A549 (cell line): Measurements from ENCODE around the gene PELI2. TPM values are rescaled to one million over a fixed set of nuclear protein-coding genes. Genes with fewer than 3 reads are reported as not detected.

Experiments
- ATAC-seq, 2 experiments: fragments of 200-7000 bp in 1 of 2; fragments of >200 bp in 1 of 2; cut with Nextera tagmentation in 1 of 2; cut with Tn5 transposase in 1 of 2; 3 replicates each; pipeline versions ENCODE4 v1.8.0 to v1.9.1; 2018 to 2020; ENCODE audit warnings: mild to moderate bottlenecking in 1 of 2, moderate library complexity in 1 of 2
- CTCF ChIA-PET: fragments of 300-600 bp; sonication (Branson Sonifier 250); formaldehyde crosslinking; extraction: SDS; loops from one replicate; lab custom pipeline; 2021; ENCODE audit warnings: antibody characterized with exemption, inconsistent platforms; lab: Yijun Ruan, JAX
- POLR2A ChIA-PET: fragments of 350-600 bp; formaldehyde crosslinking; extraction: SDS; loops from one replicate; lab custom pipeline; 2021; ENCODE audit warnings: antibody characterized with exemption, inconsistent platforms; lab: Yijun Ruan, JAX
- DNase-seq, 2 experiments: peaks; one replicate each; pipeline versions ENCODE4 v3.0.0 to v3.0.0-alpha.2; 2011 to 2016; ENCODE audit warnings: low read depth in 1 of 2, low spot score in 1 of 2
- FAIRE-seq: peaks from 2 replicates; lab custom pipeline; 2011; peaks lifted over from hg19 to GRCh38; lab: Jason Lieb, UNC
- H3K27ac ChIP-seq, 2 experiments: fragments of >200 bp; sonication (Bioruptor Twin); formaldehyde crosslinking; 3 replicates each; pipeline ENCODE4 v1.5.1; 2016 to 2017
- H3K4me1 ChIP-seq: fragments of >200 bp; sonication (Bioruptor Twin); formaldehyde crosslinking; 3 replicates; pipeline ENCODE4 v1.6.1; 2016
- H3K4me2 ChIP-seq: fragments of >200 bp; sonication (Bioruptor Twin); formaldehyde crosslinking; 3 replicates; pipeline ENCODE4 v1.6.1; 2016
- H3K4me3 ChIP-seq: fragments of >200 bp; sonication (Bioruptor Twin); formaldehyde crosslinking; 3 replicates; pipeline ENCODE4 v1.5.1; 2016
- H3K9me3 ChIP-seq: fragments of >200 bp; sonication (Bioruptor Twin); formaldehyde crosslinking; 3 replicates; pipeline ENCODE4 v1.6.1; 2016
- CBX8 ChIP-seq: fragments of 200-600 bp; sonication (generic); IDR thresholded peaks from 2 replicates; pipeline ENCODE4 v1.6.1; 2016
- FOSB ChIP-seq: fragments of 250-450 bp; sonication (Bioruptor Pico); IDR thresholded peaks from 2 replicates; pipeline ENCODE4 v1.5.0; 2020; ENCODE audit warnings: mild to moderate bottlenecking, moderate library complexity
- FOXS1 ChIP-seq: fragments of 250-450 bp; sonication (Bioruptor Pico); IDR thresholded peaks from 2 replicates; pipeline ENCODE4 v1.5.0; 2020; ENCODE audit warnings: mild to moderate bottlenecking, moderate library complexity
- HOXA7 ChIP-seq: fragments of 250-450 bp; sonication (Bioruptor Pico); IDR thresholded peaks from 2 replicates; pipeline ENCODE4 v1.5.0; 2020; ENCODE audit warnings: mild to moderate bottlenecking, moderate library complexity
- HOXB5 ChIP-seq: fragments of 250-450 bp; sonication (Bioruptor Pico); IDR thresholded peaks from 2 replicates; pipeline ENCODE4 v1.5.0; 2020; ENCODE audit warnings: mild to moderate bottlenecking, moderate library complexity
- RAD21 ChIP-seq, 2 experiments: fragments of >200 bp in 1 of 2; sonication (Bioruptor Twin) in 1 of 2; formaldehyde crosslinking in 1 of 2; IDR thresholded peaks in 1 of 2; conservative IDR thresholded peaks in 1 of 2; 2 replicates in 1 of 2; 3 replicates in 1 of 2; pipeline ENCODE4 v1.6.1; 2012 to 2018; ENCODE audit warnings: inconsistent platforms in 1 of 2
- RCOR1 ChIP-seq: fragments of 150-350 bp; IDR thresholded peaks from 2 replicates; pipeline ENCODE4 v1.6.1; 2014; ENCODE audit warnings: antibody characterized with exemption, low read length, low read depth
- SMC3 ChIP-seq: fragments of >200 bp; sonication (Bioruptor Twin); formaldehyde crosslinking; IDR thresholded peaks from 3 replicates; pipeline ENCODE4 v1.6.1; 2018; ENCODE audit warnings: inconsistent platforms
- WGBS: methylation state at CpG from one replicate; pipeline ENCODE4 v1.1.6; 2017; ENCODE audit errors: missing lambda C conversion rate; 5-methylcytosine and 5-hydroxymethylcytosine counted together
- polyA plus RNA-seq, 4 experiments: library from polyadenylated mRNA; depleted of rRNA in 3 of 4; stranded (reverse); fragments of >200 nt; fragmentation: RNase III in 1 of 4; extraction: RNeasy Plus Mini Kit Qiagen cat#74134 plus additional on column Dnase treatment in 1 of 4; gene quantifications; 2 replicates in 3 of 4; 3 replicates in 1 of 4; pipeline ENCODE4 v1.2.3, GENCODE V29; 2011 to 2017

Gene PELI2
- polyA plus RNA-seq, 2 of the 4 experiments (the other 2 are of a cell fraction), result 0.93 to 7.2 TPM

DNA sequence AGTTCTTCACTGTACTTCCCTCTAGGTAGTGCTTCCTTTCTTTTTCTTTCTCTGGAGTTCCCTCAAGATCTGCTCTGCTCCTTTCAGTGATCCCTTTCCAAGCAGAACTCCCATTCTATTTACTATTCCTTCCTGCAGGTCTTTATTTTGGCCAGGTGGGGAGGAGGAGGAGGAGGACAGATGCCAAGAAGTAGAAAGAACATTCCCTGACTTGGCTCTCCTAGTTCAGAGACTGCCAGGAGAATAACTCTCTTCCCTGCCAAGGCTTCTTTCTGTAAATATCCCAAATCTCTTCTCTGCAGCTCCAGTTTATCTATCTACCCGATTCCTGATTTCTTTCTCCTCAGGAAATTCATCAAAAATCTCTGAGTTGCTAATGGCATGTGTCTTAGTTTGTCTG lies 231.7 kb downstream of the PELI2 start:
- no peak overlapping the region for H3K27ac ChIP-seq
- TF ChIP-seq FOXS1 (no peak), SMC3 (no peak), FOSB (CRISPR knock-in tag) (no peak), RCOR1 (no peak), RAD21 (conservative IDR thresholded peaks at IDR 0.05 in 1 of 2, IDR thresholded peaks at IDR 0.05 in 1 of 2) (no peak), HOXA7 (CRISPR knock-in tag) (no peak), HOXB5 (no peak), CBX8 (no peak)
- H3K4me2 ChIP-seq, result no peak overlapping the region
- 12% methylated on average over 1 of the region's 1 CpG for WGBS
- H3K9me3 ChIP-seq, result no peaks in the 10 kb centered on the region; the same call in 2 of the 3 replicates
- ChIA-PET POLR2A (no interaction called here), CTCF (no interaction called here)
- no peaks in the 10 kb centered on the region for H3K4me1 ChIP-seq
- H3K4me3 ChIP-seq, result no peak overlapping the region
- FAIRE-seq (no peak), DNase-seq (no peak), ATAC-seq (no peak)
